ENCODE data around the gene TERB1.

DNA sequence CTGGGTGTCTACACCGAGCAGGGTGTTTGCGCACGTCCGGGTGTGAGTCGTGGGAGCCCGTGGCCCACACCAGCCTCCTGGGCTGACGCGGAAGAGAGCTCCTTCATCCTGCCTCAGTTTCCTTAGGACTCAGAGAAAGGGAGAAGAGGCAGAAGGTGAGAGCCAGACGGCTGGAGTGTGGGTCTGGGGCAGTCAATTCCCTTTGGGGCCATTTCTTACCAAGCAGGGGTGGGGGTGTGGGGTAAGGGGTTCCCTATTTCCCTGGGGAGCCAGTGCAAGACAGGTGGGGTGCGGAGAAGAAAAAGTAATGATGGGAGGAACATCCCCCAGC lies 43.7 kb upstream of the TERB1 start:
- TF ChIP-seq, protein P1, sequence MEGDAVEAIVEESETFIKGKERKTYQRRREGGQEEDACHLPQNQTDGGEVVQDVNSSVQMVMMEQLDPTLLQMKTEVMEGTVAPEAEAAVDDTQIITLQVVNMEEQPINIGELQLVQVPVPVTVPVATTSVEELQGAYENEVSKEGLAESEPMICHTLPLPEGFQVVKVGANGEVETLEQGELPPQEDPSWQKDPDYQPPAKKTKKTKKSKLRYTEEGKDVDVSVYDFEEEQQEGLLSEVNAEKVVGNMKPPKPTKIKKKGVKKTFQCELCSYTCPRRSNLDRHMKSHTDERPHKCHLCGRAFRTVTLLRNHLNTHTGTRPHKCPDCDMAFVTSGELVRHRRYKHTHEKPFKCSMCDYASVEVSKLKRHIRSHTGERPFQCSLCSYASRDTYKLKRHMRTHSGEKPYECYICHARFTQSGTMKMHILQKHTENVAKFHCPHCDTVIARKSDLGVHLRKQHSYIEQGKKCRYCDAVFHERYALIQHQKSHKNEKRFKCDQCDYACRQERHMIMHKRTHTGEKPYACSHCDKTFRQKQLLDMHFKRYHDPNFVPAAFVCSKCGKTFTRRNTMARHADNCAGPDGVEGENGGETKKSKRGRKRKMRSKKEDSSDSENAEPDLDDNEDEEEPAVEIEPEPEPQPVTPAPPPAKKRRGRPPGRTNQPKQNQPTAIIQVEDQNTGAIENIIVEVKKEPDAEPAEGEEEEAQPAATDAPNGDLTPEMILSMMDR (conservative IDR thresholded peaks at IDR 0.05; ENCODE audit: low read length): no peak
- TF ChIP-seq EZH2phosphoT487 (IDR thresholded peaks at IDR 0.05; ENCODE audit: borderline replicate concordance): no peak

All from Loucy (cell line).